ENCODE results near the gene HSBP1L1.

The HSBP1L1 gene

DNA sequence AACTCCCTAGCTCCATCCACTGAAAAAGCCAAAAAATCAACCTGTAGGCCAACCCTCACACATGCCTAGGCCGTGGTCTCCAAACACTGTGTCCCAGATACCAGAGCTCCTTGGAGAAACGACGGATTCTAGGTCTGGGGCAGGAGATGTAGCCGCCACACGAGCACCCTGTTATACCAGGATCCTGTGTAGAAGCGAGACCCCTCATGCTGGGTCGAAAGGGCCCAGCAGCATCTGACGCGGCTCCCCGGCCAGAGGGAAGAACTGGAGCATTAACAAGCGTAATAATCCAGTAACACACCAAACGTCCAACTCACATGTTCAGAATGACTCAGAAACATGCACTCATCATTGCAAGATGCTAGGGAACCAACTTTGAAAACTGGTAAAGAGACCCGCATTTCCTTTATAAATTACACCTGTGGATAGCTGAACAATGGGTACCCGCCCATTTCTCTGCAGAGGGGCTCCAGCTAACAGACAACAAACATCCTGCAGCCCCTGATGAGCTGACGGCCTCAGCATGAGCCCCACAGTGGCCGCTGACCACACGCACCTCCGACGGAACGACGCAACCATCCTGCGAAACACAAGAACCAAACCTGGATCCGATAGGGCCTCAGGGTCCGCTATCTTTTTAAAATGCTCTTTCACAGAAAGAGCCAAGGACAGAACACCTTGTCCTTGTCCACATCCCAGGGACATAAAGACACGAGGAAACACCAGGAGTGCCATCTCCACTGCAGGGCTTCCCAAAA lies 27.2 kb upstream of the HSBP1L1 start:
- H4K5ac ChIP-seq (ENCODE audit: low read length), result no peak overlapping the region
- no peak overlapping the region for H2BK120ac ChIP-seq (ENCODE audit: low read depth, low read length)
- no peaks in the 10 kb centered on the region for H3K79me2 ChIP-seq (ENCODE audit: control insufficient read depth, insufficient read depth, low read length)
- no peaks in the 10 kb centered on the region for H3K79me1 ChIP-seq (ENCODE audit: low read length)
- H3K27me3 ChIP-seq (ENCODE audit: insufficient read depth, low read length, poor library complexity), result no peaks in the 10 kb centered on the region
- H3K4me2 ChIP-seq (ENCODE audit: low read length), result no peak overlapping the region
- H3K4me3 ChIP-seq (ENCODE audit: low read length), result no peak overlapping the region
- H2BK5ac ChIP-seq (ENCODE audit: low read length), result no peak overlapping the region
- no peak overlapping the region for H3K4ac ChIP-seq (ENCODE audit: low read depth, low read length)
- H4K8ac ChIP-seq (ENCODE audit: low read depth, low read length), result no peak overlapping the region
- no CpG with 5 or more reads among the region's 25 CpGs for WGBS (ENCODE audit: extremely low coverage, insufficient coverage, low lambda C conversion rate)
- no peak overlapping the region for H3K27ac ChIP-seq (ENCODE audit: low read depth, low read length)
- H2BK15ac ChIP-seq (replicated peaks; ENCODE audit: low read depth), result no peak overlapping the region
- no peaks in the 10 kb centered on the region for H3K4me1 ChIP-seq (ENCODE audit: control insufficient read depth, low read depth, low read length)
- no peak overlapping the region for H3K23ac ChIP-seq (ENCODE audit: low read length)
- no peak overlapping the region for H2AK5ac ChIP-seq (ENCODE audit: low read length)
- DNase-seq, result no peak
- H3K36me3 ChIP-seq (ENCODE audit: control insufficient read depth, insufficient read depth, low read length), result no peaks in the 10 kb centered on the region
- no peak overlapping the region for H3K9ac ChIP-seq (ENCODE audit: low read length)
- H3K18ac ChIP-seq (ENCODE audit: low read length), result no peak overlapping the region
- no peak overlapping the region for H3K56ac ChIP-seq (ENCODE audit: low read length)

DNA sequence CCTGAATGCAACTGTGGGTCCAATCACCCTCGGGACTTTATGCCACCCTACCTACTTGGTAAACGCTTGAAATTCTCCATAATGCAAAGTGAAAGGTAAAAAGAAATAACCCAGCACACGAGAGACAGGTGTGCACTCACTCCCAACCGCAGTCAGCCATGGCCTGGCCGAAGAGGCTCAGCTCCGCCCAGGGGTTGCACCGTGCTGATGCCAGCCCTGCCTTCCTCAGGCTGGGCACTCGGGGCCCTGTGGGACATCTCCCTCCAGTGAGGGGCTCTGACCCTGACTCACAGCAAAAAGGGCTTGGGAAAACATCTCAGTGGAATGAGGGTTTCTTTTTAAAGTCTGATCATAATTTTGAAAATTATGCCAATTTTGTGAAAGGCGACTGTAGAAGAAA lies 26.2 kb upstream of the HSBP1L1 start:
- H3K4me1 ChIP-seq (ENCODE audit: control insufficient read depth, low read depth, low read length), result no peaks in the 10 kb centered on the region

DNA sequence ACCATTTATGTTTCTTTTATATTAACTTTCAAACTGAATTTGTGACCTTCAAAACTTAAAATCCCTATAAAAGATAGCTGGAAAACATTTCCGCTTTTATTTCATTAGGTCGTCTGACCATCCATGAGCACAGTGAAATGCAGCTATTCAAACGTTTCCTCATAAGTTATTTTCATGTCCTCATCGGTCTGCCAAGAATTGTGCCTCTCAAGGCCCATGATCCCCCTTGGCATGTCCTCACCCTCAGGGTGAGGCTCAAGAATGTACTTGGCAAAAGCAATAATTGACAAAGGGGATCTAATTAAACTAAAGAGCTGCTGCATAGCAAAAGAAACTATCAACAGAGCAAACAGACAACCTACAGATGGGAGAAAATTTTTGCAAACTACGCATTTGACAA lies 25.3 kb upstream of the HSBP1L1 start:
- Histone ChIP-seq H2BK120ac (ENCODE audit: low read depth, low read length) (no peak overlapping the region), H2BK5ac (ENCODE audit: low read length) (no peak overlapping the region), H3K23ac (ENCODE audit: low read length) (no peak overlapping the region), H3K18ac (ENCODE audit: low read length) (no peak overlapping the region), H2AK5ac (ENCODE audit: low read length) (no peak overlapping the region), H2BK15ac (replicated peaks; ENCODE audit: low read depth) (no peak overlapping the region), H3K56ac (ENCODE audit: low read length) (no peak overlapping the region), H3K9ac (ENCODE audit: low read length) (no peak overlapping the region), H3K79me1 (ENCODE audit: low read length) (no peaks in the 10 kb centered on the region), H3K4me3 (ENCODE audit: low read length) (no peak overlapping the region), H3K4ac (ENCODE audit: low read depth, low read length) (no peak overlapping the region), H3K4me1 (ENCODE audit: control insufficient read depth, low read depth, low read length) (no peaks in the 10 kb centered on the region), H4K8ac (ENCODE audit: low read depth, low read length) (no peak overlapping the region), H3K27ac (ENCODE audit: low read depth, low read length) (no peak overlapping the region), H3K79me2 (ENCODE audit: control insufficient read depth, insufficient read depth, low read length) (no peaks in the 10 kb centered on the region), H3K4me2 (ENCODE audit: low read length) (no peak overlapping the region), H4K5ac (ENCODE audit: low read length) (no peak overlapping the region), H3K36me3 (ENCODE audit: control insufficient read depth, insufficient read depth, low read length) (no peaks in the 10 kb centered on the region), H3K27me3 (ENCODE audit: insufficient read depth, low read length, poor library complexity) (no peaks in the 10 kb centered on the region)
- no peak for DNase-seq
- no CpG with 5 or more reads among the region's 5 CpGs for WGBS (ENCODE audit: extremely low coverage, insufficient coverage, low lambda C conversion rate)

More for the DNA sequence above, 26.2 kb upstream of the HSBP1L1 start:
- H3K27ac ChIP-seq (ENCODE audit: low read depth, low read length), result no peak overlapping the region
- no peak overlapping the region for H2BK5ac ChIP-seq (ENCODE audit: low read length)
- no peaks in the 10 kb centered on the region for H3K27me3 ChIP-seq (ENCODE audit: insufficient read depth, low read length, poor library complexity)
- DNase-seq, result no peak
- H4K5ac ChIP-seq (ENCODE audit: low read length), result no peak overlapping the region
- no peak overlapping the region for H4K8ac ChIP-seq (ENCODE audit: low read depth, low read length)
- H3K4me2 ChIP-seq (ENCODE audit: low read length), result no peak overlapping the region
- H3K4me3 ChIP-seq (ENCODE audit: low read length), result no peak overlapping the region
- no peak overlapping the region for H3K9ac ChIP-seq (ENCODE audit: low read length)
- no CpG with 5 or more reads among the region's 9 CpGs for WGBS (ENCODE audit: extremely low coverage, insufficient coverage, low lambda C conversion rate)
- H3K36me3 ChIP-seq (ENCODE audit: control insufficient read depth, insufficient read depth, low read length), result no peaks in the 10 kb centered on the region
- H2BK120ac ChIP-seq (ENCODE audit: low read depth, low read length), result no peak overlapping the region
- H3K79me2 ChIP-seq (ENCODE audit: control insufficient read depth, insufficient read depth, low read length), result no peaks in the 10 kb centered on the region
- H3K23ac ChIP-seq (ENCODE audit: low read length), result no peak overlapping the region
- H2AK5ac ChIP-seq (ENCODE audit: low read length), result no peak overlapping the region
- H3K4ac ChIP-seq (ENCODE audit: low read depth, low read length), result no peak overlapping the region
- H2BK15ac ChIP-seq (replicated peaks; ENCODE audit: low read depth), result no peak overlapping the region
- no peak overlapping the region for H3K56ac ChIP-seq (ENCODE audit: low read length)
- H3K79me1 ChIP-seq (ENCODE audit: low read length), result no peaks in the 10 kb centered on the region
- no peak overlapping the region for H3K18ac ChIP-seq (ENCODE audit: low read length)

DNA sequence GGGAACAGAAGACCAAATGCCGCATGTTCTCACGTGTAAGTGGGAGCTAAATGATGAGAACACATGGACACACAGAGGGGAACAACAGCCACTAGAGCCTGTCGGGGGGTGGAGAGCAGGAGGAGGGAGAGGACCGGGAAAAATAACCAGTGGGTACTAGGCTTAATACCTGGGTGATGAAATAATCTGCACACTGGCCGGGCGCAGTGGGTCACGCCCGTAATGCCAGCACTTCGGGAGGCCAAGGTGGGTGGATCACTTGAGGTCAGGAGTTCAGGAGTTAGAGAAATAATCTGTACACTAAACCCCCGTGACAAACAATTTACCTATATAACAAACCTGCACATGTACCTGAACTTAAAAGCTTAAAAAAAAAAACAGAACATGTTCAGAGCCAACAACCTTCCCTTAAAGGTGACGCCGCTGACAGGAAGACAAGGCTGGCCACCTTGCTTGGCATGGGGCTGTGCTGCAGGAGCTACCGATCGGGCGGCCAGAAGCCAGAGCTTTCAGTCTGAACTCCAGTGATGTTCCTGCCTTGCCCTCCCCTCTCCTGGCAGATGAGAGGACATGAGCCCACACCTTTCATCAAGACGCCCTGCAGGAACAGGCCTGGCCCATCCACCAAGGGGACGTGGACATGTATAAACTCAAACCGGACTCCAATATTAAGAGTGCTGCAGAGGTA lies 24.2 kb upstream of the HSBP1L1 start:
- Histone ChIP-seq H3K18ac (ENCODE audit: low read length) (no peak overlapping the region), H3K27ac (ENCODE audit: low read depth, low read length) (no peak overlapping the region), H3K4me1 (ENCODE audit: control insufficient read depth, low read depth, low read length) (no peaks in the 10 kb centered on the region), H4K8ac (ENCODE audit: low read depth, low read length) (no peak overlapping the region), H2BK15ac (replicated peaks; ENCODE audit: low read depth) (no peak overlapping the region), H3K27me3 (ENCODE audit: insufficient read depth, low read length, poor library complexity) (no peaks in the 10 kb centered on the region), H3K4me3 (ENCODE audit: low read length) (no peak overlapping the region), H2BK120ac (ENCODE audit: low read depth, low read length) (no peak overlapping the region), H3K9ac (ENCODE audit: low read length) (no peak overlapping the region), H3K36me3 (ENCODE audit: control insufficient read depth, insufficient read depth, low read length) (no peaks in the 10 kb centered on the region), H3K4ac (ENCODE audit: low read depth, low read length) (no peak overlapping the region), H4K5ac (ENCODE audit: low read length) (no peak overlapping the region), H3K79me2 (ENCODE audit: control insufficient read depth, insufficient read depth, low read length) (no peaks in the 10 kb centered on the region), H3K4me2 (ENCODE audit: low read length) (no peak overlapping the region), H3K56ac (ENCODE audit: low read length) (no peak overlapping the region), H3K79me1 (ENCODE audit: low read length) (no peaks in the 10 kb centered on the region), H2AK5ac (ENCODE audit: low read length) (no peak overlapping the region), H3K23ac (ENCODE audit: low read length) (no peak overlapping the region), H2BK5ac (ENCODE audit: low read length) (no peak overlapping the region)
- DNase-seq, result no peak
- no CpG with 5 or more reads among the region's 18 CpGs for WGBS (ENCODE audit: extremely low coverage, insufficient coverage, low lambda C conversion rate)

DNA sequence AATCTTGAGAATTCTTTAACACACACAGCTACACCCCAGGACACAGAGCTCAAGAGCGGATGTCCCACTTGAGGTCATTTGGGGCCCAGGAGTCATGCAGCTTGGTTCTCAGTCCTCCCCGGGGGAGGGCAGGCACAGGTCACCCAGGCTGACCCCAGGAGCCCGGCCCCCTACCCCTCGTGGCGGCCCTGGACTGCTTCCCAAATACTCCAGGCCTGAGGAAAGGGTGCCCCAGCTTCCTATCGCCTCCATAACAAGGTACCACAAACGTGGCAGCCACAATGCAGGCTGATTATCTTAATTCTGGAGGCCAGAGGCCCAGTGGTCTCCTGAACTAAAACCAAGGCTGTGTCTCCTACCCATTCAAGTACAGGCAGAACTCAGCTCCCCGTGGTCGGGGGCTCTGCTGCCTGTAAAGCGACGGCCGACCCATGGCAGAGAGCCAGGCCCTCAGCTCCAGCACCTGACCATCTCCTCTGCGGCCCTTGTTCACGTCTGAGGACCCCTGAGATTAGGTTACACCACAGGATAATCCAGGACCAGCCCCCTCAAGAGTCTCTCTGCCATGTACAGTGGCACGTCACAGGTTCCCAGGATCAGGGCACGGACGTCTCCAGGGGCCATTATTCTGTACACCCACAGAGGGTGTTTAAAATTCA lies 23.5 kb upstream of the HSBP1L1 start:
- H2AK5ac ChIP-seq (ENCODE audit: low read length), result no peak overlapping the region
- H3K27ac ChIP-seq (ENCODE audit: low read depth, low read length), result no peak overlapping the region
- no peak overlapping the region for H3K18ac ChIP-seq (ENCODE audit: low read length)
- H2BK5ac ChIP-seq (ENCODE audit: low read length), result no peak overlapping the region
- H3K56ac ChIP-seq (ENCODE audit: low read length), result no peak overlapping the region
- no peak overlapping the region for H3K4me2 ChIP-seq (ENCODE audit: low read length)
- no CpG with 5 or more reads among the region's 17 CpGs for WGBS (ENCODE audit: extremely low coverage, insufficient coverage, low lambda C conversion rate)
- H3K27me3 ChIP-seq (ENCODE audit: insufficient read depth, low read length, poor library complexity), result no peaks in the 10 kb centered on the region
- no peaks in the 10 kb centered on the region for H3K4me1 ChIP-seq (ENCODE audit: control insufficient read depth, low read depth, low read length)
- no peaks in the 10 kb centered on the region for H3K36me3 ChIP-seq (ENCODE audit: control insufficient read depth, insufficient read depth, low read length)
- no peaks in the 10 kb centered on the region for H3K79me1 ChIP-seq (ENCODE audit: low read length)
- H4K8ac ChIP-seq (ENCODE audit: low read depth, low read length), result no peak overlapping the region
- H3K23ac ChIP-seq (ENCODE audit: low read length), result no peak overlapping the region
- H3K4me3 ChIP-seq (ENCODE audit: low read length), result no peak overlapping the region
- H2BK120ac ChIP-seq (ENCODE audit: low read depth, low read length), result no peak overlapping the region
- H3K79me2 ChIP-seq (ENCODE audit: control insufficient read depth, insufficient read depth, low read length), result no peaks in the 10 kb centered on the region
- no peak for DNase-seq
- H3K9ac ChIP-seq (ENCODE audit: low read length), result no peak overlapping the region
- no peak overlapping the region for H4K5ac ChIP-seq (ENCODE audit: low read length)
- no peak overlapping the region for H2BK15ac ChIP-seq (replicated peaks; ENCODE audit: low read depth)
- H3K4ac ChIP-seq (ENCODE audit: low read depth, low read length), result no peak overlapping the region
